ENCODE data around the gene MACROD1. TPM values are rescaled to one million over a fixed set of nuclear protein-coding genes. Genes with fewer than 3 reads are reported as not detected.

The MACROD1 gene
- total and polyA plus RNA-seq, 2 donors (not counting 1 experiment from before 2014, with no cell fraction given), result 2.7 to 8.6 TPM

DNA sequence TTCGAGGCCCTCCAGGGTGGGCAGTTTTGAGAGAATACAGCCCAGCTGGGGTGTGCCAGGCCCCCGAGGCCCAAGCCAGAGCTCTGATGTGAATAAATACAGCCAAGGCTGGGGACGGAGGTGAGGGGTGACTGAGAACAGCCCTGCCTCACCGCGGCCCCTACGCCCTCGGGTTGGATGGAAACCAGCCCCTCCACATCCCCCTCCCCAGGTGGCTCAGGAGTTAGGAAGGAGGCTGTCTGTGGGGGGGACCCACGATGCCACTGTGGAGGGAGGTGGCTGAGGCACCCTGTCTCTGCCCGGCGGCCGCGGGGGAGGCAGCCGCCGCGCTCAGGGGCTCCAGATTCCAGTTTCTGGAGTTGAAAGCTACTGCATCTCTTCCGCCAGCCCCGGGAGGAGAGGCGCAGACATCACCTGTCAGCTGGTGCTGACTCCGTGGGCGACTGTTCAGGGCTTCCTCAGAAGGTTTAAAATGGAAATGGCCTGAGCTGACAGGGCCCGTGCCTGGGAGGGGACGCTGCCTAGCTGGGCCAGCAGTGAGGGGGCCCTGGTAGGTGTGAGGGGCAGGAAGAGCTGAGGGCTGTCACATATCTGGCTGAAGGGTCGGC, 128.8 kb downstream of the MACROD1 start:
- no peak overlapping the region for H3K4me3 ChIP-seq (ENCODE audit: control extremely low read depth in 1 of 5, extremely low read depth in 1 of 5, insufficient read depth in 1 of 5, low read depth in 2 of 5, low read length in 4 of 5)
- TF ChIP-seq, protein P1, sequence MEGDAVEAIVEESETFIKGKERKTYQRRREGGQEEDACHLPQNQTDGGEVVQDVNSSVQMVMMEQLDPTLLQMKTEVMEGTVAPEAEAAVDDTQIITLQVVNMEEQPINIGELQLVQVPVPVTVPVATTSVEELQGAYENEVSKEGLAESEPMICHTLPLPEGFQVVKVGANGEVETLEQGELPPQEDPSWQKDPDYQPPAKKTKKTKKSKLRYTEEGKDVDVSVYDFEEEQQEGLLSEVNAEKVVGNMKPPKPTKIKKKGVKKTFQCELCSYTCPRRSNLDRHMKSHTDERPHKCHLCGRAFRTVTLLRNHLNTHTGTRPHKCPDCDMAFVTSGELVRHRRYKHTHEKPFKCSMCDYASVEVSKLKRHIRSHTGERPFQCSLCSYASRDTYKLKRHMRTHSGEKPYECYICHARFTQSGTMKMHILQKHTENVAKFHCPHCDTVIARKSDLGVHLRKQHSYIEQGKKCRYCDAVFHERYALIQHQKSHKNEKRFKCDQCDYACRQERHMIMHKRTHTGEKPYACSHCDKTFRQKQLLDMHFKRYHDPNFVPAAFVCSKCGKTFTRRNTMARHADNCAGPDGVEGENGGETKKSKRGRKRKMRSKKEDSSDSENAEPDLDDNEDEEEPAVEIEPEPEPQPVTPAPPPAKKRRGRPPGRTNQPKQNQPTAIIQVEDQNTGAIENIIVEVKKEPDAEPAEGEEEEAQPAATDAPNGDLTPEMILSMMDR (IDR thresholded peaks at IDR 0.05), result no peak
- TF ChIP-seq EZH2 (IDR thresholded peaks at IDR 0.05; ENCODE audit: borderline replicate concordance, insufficient read depth, low read depth, low read length, poor library complexity, severe bottlenecking), result no peak

More for the DNA sequence above, 128.8 kb downstream of the MACROD1 start:
- Mint-ChIP-seq H3K27ac (no peak overlapping the region), H3K9me3 (ENCODE audit: insufficient read depth) (no peaks in the 10 kb centered on the region), H3K4me1 (peaks cover 6% of the 10 kb centered on the region), H3K4me3 (peak overlapping the region; percentile 34), H3K27me3 (peaks cover 37% of the 10 kb centered on the region)
- no peak for ATAC-seq (ENCODE audit: low read depth)
- peaks cover 0 to 36% (median 12%) of the 10 kb centered on the region in 4 experiments for H3K27me3 ChIP-seq (replicated peaks in 1 of 4; ENCODE audit: control extremely low read depth in 1 of 4, control insufficient read depth in 3 of 4, insufficient read depth in 4 of 4, low read length in 3 of 4)
- 36% methylated on average over 16 of the region's 23 CpGs for WGBS (ENCODE audit: insufficient coverage)
- no peak for DNase-seq
- no peak overlapping the region for H2AFZ ChIP-seq (ENCODE audit: insufficient read depth, low read depth, low read length, poor library complexity, severe bottlenecking)
- no peak overlapping the region for H3K9ac ChIP-seq (ENCODE audit: low read length)
- no peak overlapping the region for H3K27ac ChIP-seq (ENCODE audit: low read length in 2 of 2)
- no peaks in the 10 kb centered on the region for H3K9me3 ChIP-seq (ENCODE audit: control extremely low read depth in 1 of 3, control insufficient read depth in 2 of 3, insufficient read depth in 1 of 3, low read length in 2 of 3)
- H3K4me1 ChIP-seq (ENCODE audit: control insufficient read depth in 2 of 2, insufficient read depth in 2 of 2, low read length in 2 of 2), result peaks cover 5 to 18% of the 10 kb centered on the region in 2 donors
- POLR2A ChIA-PET, result no interaction called here
- CTCF ChIA-PET, result no interaction called here
- peak overlapping the region; percentile 57 for H3K4me2 ChIP-seq (replicated peaks; ENCODE audit: low read depth, low read length, poor library complexity, severe bottlenecking)
- no peaks in the 10 kb centered on the region for H3K36me3 ChIP-seq (replicated peaks in 1 of 2; ENCODE audit: control extremely low read depth in 1 of 2, control insufficient read depth in 1 of 2, extremely low read depth in 1 of 2, insufficient read depth in 2 of 2, low read length in 1 of 2)
- no peaks in the 10 kb centered on the region for H4K20me1 ChIP-seq (ENCODE audit: control insufficient read depth, insufficient read depth, low read length, poor library complexity, severe bottlenecking)
- H3K79me2 ChIP-seq (ENCODE audit: control insufficient read depth, insufficient read depth, low read length), result no peaks in the 10 kb centered on the region
- intact Hi-C loops (cut with micrococcal nuclease), result no loop called here

Data from B cell (primary cell).